Measurements from ENCODE around the gene PAK5. TPM values are rescaled to one million over a fixed set of nuclear protein-coding genes. Genes with fewer than 3 reads are reported as not detected.

The PAK5 gene
- total RNA-seq, 2 donors from 2014 or later: 0.22 to 0.42 TPM

GRCh38 chr20:9595763-9596162, 243.1 kb downstream of the PAK5 start:
- Mint-ChIP-seq H3K27me3 (ENCODE audit: insufficient read depth) (peaks cover 32% of the 10 kb centered on the region), H3K27ac (no peak overlapping the region), H3K36me3 (ENCODE audit: low read depth) (no peaks in the 10 kb centered on the region), H3K4me3 (no peak overlapping the region), H3K4me1 (peaks cover 39% of the 10 kb centered on the region), H3K9me3 (peaks cover 10% of the 10 kb centered on the region)
- Histone ChIP-seq H3K9me3 (ENCODE audit: control insufficient read depth, low read length) (peaks cover 5% of the 10 kb centered on the region), H3K27ac (ENCODE audit: low read depth, low read length) (no peak overlapping the region), H3K9ac (ENCODE audit: extremely low read depth, low read length, poor library complexity, severe bottlenecking) (no peak overlapping the region), H3K36me3 (ENCODE audit: control insufficient read depth, insufficient read depth, low read length) (no peaks in the 10 kb centered on the region), H3K4me1 (ENCODE audit: control insufficient read depth, insufficient read depth, low read length) (peaks cover 12% of the 10 kb centered on the region), H3K27me3 (ENCODE audit: control insufficient read depth, insufficient read depth, low read length, poor library complexity, severe bottlenecking) (peaks cover 52% of the 10 kb centered on the region), H3K4me3 (ENCODE audit: low read length) (no peak overlapping the region)
- no peak for DNase-seq
- WGBS, 2 experiments (ENCODE audit: insufficient coverage in 1 of 2, insufficient read length in 1 of 2): 89 to 100% methylated on average over 1 of the region's 1 CpG
- TF ChIP-seq CTCF (conservative IDR thresholded peaks at IDR 0.05): no peak

DNA sequence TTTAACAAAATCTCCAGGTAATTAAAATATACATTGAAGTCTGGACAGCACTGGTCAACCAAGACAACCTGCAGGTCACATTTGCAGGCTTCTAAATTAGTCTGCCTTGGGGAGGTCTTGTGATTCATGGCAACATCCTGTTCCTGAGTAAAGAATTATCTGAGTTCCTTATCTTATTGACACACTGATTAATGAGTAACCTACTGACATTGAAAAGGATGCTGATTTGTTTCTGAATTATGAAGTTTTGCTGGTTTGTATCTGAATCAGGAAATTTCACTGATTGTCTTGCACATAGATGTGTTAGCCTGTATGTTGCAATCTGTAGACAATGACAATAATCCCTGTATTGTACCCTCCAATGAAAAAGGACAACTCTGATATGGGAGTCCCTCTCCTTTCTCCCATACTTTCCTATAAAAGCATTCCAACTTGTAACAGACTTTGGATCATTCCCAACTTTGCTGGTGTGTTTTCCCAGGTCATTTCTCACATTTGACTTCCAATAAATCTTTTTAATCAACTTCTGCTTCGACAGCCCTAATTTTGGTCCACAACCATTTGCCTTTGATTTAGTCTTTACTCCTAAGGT, 244.5 kb downstream of the PAK5 start:
- Mint-ChIP-seq H3K27me3 (ENCODE audit: insufficient read depth) (peaks cover 32% of the 10 kb centered on the region), H3K9me3 (peaks cover 10% of the 10 kb centered on the region), H3K4me3 (no peak overlapping the region), H3K4me1 (peaks cover 29% of the 10 kb centered on the region), H3K36me3 (ENCODE audit: low read depth) (no peaks in the 10 kb centered on the region), H3K27ac (no peak overlapping the region)
- Histone ChIP-seq H3K9ac (ENCODE audit: extremely low read depth, low read length, poor library complexity, severe bottlenecking) (no peak overlapping the region), H3K27ac (ENCODE audit: low read depth, low read length) (no peak overlapping the region), H3K9me3 (ENCODE audit: control insufficient read depth, low read length) (peaks cover 5% of the 10 kb centered on the region), H3K4me1 (ENCODE audit: control insufficient read depth, insufficient read depth, low read length) (peaks cover 4% of the 10 kb centered on the region), H3K36me3 (ENCODE audit: control insufficient read depth, insufficient read depth, low read length) (no peaks in the 10 kb centered on the region), H3K4me3 (ENCODE audit: low read length) (no peak overlapping the region), H3K27me3 (ENCODE audit: control insufficient read depth, insufficient read depth, low read length, poor library complexity, severe bottlenecking) (peaks cover 50% of the 10 kb centered on the region)
- no peak for DNase-seq
- TF ChIP-seq CTCF (conservative IDR thresholded peaks at IDR 0.05): no peak
- 88 to 100% methylated on average over 1 of the region's 1 CpG for WGBS, 2 experiments (ENCODE audit: insufficient coverage in 1 of 2, insufficient read length in 1 of 2)

- Mint-ChIP-seq H3K27me3 (ENCODE audit: insufficient read depth) (peaks cover 21% of the 10 kb centered on the region), H3K9me3 (no peaks in the 10 kb centered on the region), H3K36me3 (ENCODE audit: low read depth) (no peaks in the 10 kb centered on the region), H3K27ac (no peak overlapping the region), H3K4me3 (no peak overlapping the region), H3K4me1 (peaks cover 26% of the 10 kb centered on the region)
- Histone ChIP-seq H3K36me3 (ENCODE audit: control insufficient read depth, insufficient read depth, low read length) (no peaks in the 10 kb centered on the region), H3K27me3 (ENCODE audit: control insufficient read depth, insufficient read depth, low read length, poor library complexity, severe bottlenecking) (peaks cover 31% of the 10 kb centered on the region), H3K9ac (ENCODE audit: extremely low read depth, low read length, poor library complexity, severe bottlenecking) (no peak overlapping the region), H3K9me3 (ENCODE audit: control insufficient read depth, low read length) (no peaks in the 10 kb centered on the region), H3K27ac (ENCODE audit: low read depth, low read length) (no peak overlapping the region), H3K4me1 (ENCODE audit: control insufficient read depth, insufficient read depth, low read length) (peaks cover 4% of the 10 kb centered on the region), H3K4me3 (ENCODE audit: low read length) (no peak overlapping the region)
- no peak for DNase-seq
- no CpG with 5 or more reads among the region's 1 CpG for WGBS, 2 experiments (ENCODE audit: insufficient coverage in 1 of 2, insufficient read length in 1 of 2)
- TF ChIP-seq CTCF (conservative IDR thresholded peaks at IDR 0.05): no peak
Observed at GRCh38 chr20:9592419-9592818, 246.5 kb downstream of the PAK5 start.
